ENCODE results near the gene SYK.

SYK gene

GRCh38 chr9:90842996-90843395, 41.4 kb downstream of the SYK start:
- DNase-seq = no peak
- H2AFZ ChIP-seq (ENCODE audit: low read depth, low read length) = no peak overlapping the region
- no peak overlapping the region for H3K9ac ChIP-seq (ENCODE audit: low read length)
- H2BK5ac ChIP-seq (ENCODE audit: low read depth, low read length, poor library complexity, severe bottlenecking) = no peak overlapping the region
- no peak overlapping the region for H3K23ac ChIP-seq (ENCODE audit: low read length in 2 of 2)
- no peaks in the 10 kb centered on the region for H3K9me3 ChIP-seq (ENCODE audit: control insufficient read depth, low read length)
- no peak overlapping the region for H2BK120ac ChIP-seq (ENCODE audit: low read depth, low read length)
- 90% methylated on average over 14 of the region's 14 CpGs for WGBS
- no peak overlapping the region for H2BK12ac ChIP-seq (ENCODE audit: low read length in 2 of 2)
- H4K8ac ChIP-seq (ENCODE audit: low read length) = no peak overlapping the region
- no peak overlapping the region for H4K91ac ChIP-seq (ENCODE audit: low read length)
- H3K14ac ChIP-seq (ENCODE audit: low read length in 2 of 2) = no peak overlapping the region
- H3K4ac ChIP-seq (ENCODE audit: low read depth in 1 of 2, low read length in 2 of 2) = no peak overlapping the region
- no peak overlapping the region for H2AK5ac ChIP-seq (ENCODE audit: low read length, severe bottlenecking)
- H3K4me2 ChIP-seq (ENCODE audit: low read length, poor library complexity, severe bottlenecking) = no peak overlapping the region
- H3K4me1 ChIP-seq (ENCODE audit: control insufficient read depth, insufficient read depth, low read depth, low read length) = peaks cover 2% of the 10 kb centered on the region
- no peak overlapping the region for H3K27ac ChIP-seq (ENCODE audit: low read length, poor library complexity, severe bottlenecking)
- no peak overlapping the region for H3K4me3 ChIP-seq (ENCODE audit: insufficient read depth in 1 of 2, low read depth in 1 of 2, low read length in 2 of 2)
- H3K36me3 ChIP-seq (ENCODE audit: control insufficient read depth in 1 of 2, insufficient read depth in 2 of 2, low read depth in 1 of 2, low read length in 2 of 2) = peaks cover 0 to 27% of the 10 kb centered on the region in 2 experiments
- no peak overlapping the region for H3K18ac ChIP-seq (ENCODE audit: low read depth in 1 of 2, low read length in 2 of 2)
- H3K27me3 ChIP-seq (ENCODE audit: control insufficient read depth in 1 of 2, insufficient read depth in 1 of 2, low read length in 2 of 2) = peaks cover 0 to 15% of the 10 kb centered on the region in 2 experiments
- no peaks in the 10 kb centered on the region for H3K79me1 ChIP-seq (replicated peaks; ENCODE audit: low read length, poor library complexity, severe bottlenecking)
- no peak overlapping the region for H2BK15ac ChIP-seq (ENCODE audit: low read depth, poor library complexity, severe bottlenecking)

- no peak overlapping the region for H2AK5ac ChIP-seq (ENCODE audit: low read length, severe bottlenecking)
- H3K79me1 ChIP-seq (replicated peaks; ENCODE audit: low read length, poor library complexity, severe bottlenecking) = no peaks in the 10 kb centered on the region
- no peak overlapping the region for H3K4me2 ChIP-seq (ENCODE audit: low read length, poor library complexity, severe bottlenecking)
- H2BK5ac ChIP-seq (ENCODE audit: low read depth, low read length, poor library complexity, severe bottlenecking) = no peak overlapping the region
- H3K23ac ChIP-seq (ENCODE audit: low read length in 2 of 2) = no peak overlapping the region
- H2BK120ac ChIP-seq (ENCODE audit: low read depth, low read length) = no peak overlapping the region
- H3K27ac ChIP-seq (ENCODE audit: low read length, poor library complexity, severe bottlenecking) = no peak overlapping the region
- H3K18ac ChIP-seq (ENCODE audit: low read depth in 1 of 2, low read length in 2 of 2) = no peak overlapping the region
- H2AFZ ChIP-seq (ENCODE audit: low read depth, low read length) = no peak overlapping the region
- DNase-seq = no peak
- H3K14ac ChIP-seq (ENCODE audit: low read length in 2 of 2) = no peak overlapping the region
- no peak overlapping the region for H4K8ac ChIP-seq (ENCODE audit: low read length)
- no peak overlapping the region for H3K4ac ChIP-seq (ENCODE audit: low read depth in 1 of 2, low read length in 2 of 2)
- 92% methylated on average over 5 of the region's 6 CpGs for WGBS
- H3K9ac ChIP-seq (ENCODE audit: low read length) = no peak overlapping the region
- no peak overlapping the region for H2BK12ac ChIP-seq (ENCODE audit: low read length in 2 of 2)
- H3K36me3 ChIP-seq (ENCODE audit: control insufficient read depth in 1 of 2, insufficient read depth in 2 of 2, low read depth in 1 of 2, low read length in 2 of 2) = peaks cover 0 to 31% of the 10 kb centered on the region in 2 experiments
- no peaks in the 10 kb centered on the region for H3K9me3 ChIP-seq (ENCODE audit: control insufficient read depth, low read length)
- peaks cover 2% of the 10 kb centered on the region for H3K4me1 ChIP-seq (ENCODE audit: control insufficient read depth, insufficient read depth, low read depth, low read length)
- no peak overlapping the region for H3K4me3 ChIP-seq (ENCODE audit: insufficient read depth in 1 of 2, low read depth in 1 of 2, low read length in 2 of 2)
- no peak overlapping the region for H2BK15ac ChIP-seq (ENCODE audit: low read depth, poor library complexity, severe bottlenecking)
- no peak overlapping the region for H4K91ac ChIP-seq (ENCODE audit: low read length)
- H3K27me3 ChIP-seq (ENCODE audit: control insufficient read depth in 1 of 2, insufficient read depth in 1 of 2, low read length in 2 of 2) = peaks cover 0 to 19% of the 10 kb centered on the region in 2 experiments
Measured at GRCh38 chr9:90843525-90843924, 41.9 kb downstream of the SYK start.

GRCh38 chr9:90844326-90844725, 42.7 kb downstream of the SYK start:
- no peak overlapping the region for H3K4me2 ChIP-seq (ENCODE audit: low read length, poor library complexity, severe bottlenecking)
- no peak overlapping the region for H2BK15ac ChIP-seq (ENCODE audit: low read depth, poor library complexity, severe bottlenecking)
- no peak overlapping the region for H3K4me3 ChIP-seq (ENCODE audit: insufficient read depth in 1 of 2, low read depth in 1 of 2, low read length in 2 of 2)
- no peaks in the 10 kb centered on the region for H3K79me1 ChIP-seq (replicated peaks; ENCODE audit: low read length, poor library complexity, severe bottlenecking)
- DNase-seq = no peak
- no peak overlapping the region for H3K27ac ChIP-seq (ENCODE audit: low read length, poor library complexity, severe bottlenecking)
- H4K8ac ChIP-seq (ENCODE audit: low read length) = no peak overlapping the region
- no peak overlapping the region for H2BK5ac ChIP-seq (ENCODE audit: low read depth, low read length, poor library complexity, severe bottlenecking)
- no peak overlapping the region for H3K14ac ChIP-seq (ENCODE audit: low read length in 2 of 2)
- no peak overlapping the region for H2BK12ac ChIP-seq (ENCODE audit: low read length in 2 of 2)
- H3K18ac ChIP-seq (ENCODE audit: low read depth in 1 of 2, low read length in 2 of 2) = no peak overlapping the region
- H2AFZ ChIP-seq (ENCODE audit: low read depth, low read length) = no peak overlapping the region
- no peaks in the 10 kb centered on the region for H3K9me3 ChIP-seq (ENCODE audit: control insufficient read depth, low read length)
- peaks cover 0 to 19% of the 10 kb centered on the region in 2 experiments for H3K27me3 ChIP-seq (ENCODE audit: control insufficient read depth in 1 of 2, insufficient read depth in 1 of 2, low read length in 2 of 2)
- no peak overlapping the region for H2AK5ac ChIP-seq (ENCODE audit: low read length, severe bottlenecking)
- no peak overlapping the region for H4K91ac ChIP-seq (ENCODE audit: low read length)
- H3K9ac ChIP-seq (ENCODE audit: low read length) = no peak overlapping the region
- H2BK120ac ChIP-seq (ENCODE audit: low read depth, low read length) = no peak overlapping the region
- H3K23ac ChIP-seq (ENCODE audit: low read length in 2 of 2) = no peak overlapping the region
- H3K4me1 ChIP-seq (ENCODE audit: control insufficient read depth, insufficient read depth, low read depth, low read length) = peaks cover 2% of the 10 kb centered on the region
- H3K4ac ChIP-seq (ENCODE audit: low read depth in 1 of 2, low read length in 2 of 2) = no peak overlapping the region
- H3K36me3 ChIP-seq (ENCODE audit: control insufficient read depth in 1 of 2, insufficient read depth in 2 of 2, low read depth in 1 of 2, low read length in 2 of 2) = peaks cover 0 to 35% of the 10 kb centered on the region in 2 experiments

- no peak for DNase-seq
- no peak overlapping the region for H3K9ac ChIP-seq (ENCODE audit: low read length)
- H2BK12ac ChIP-seq (ENCODE audit: low read length in 2 of 2) = no peak overlapping the region
- peaks cover 0 to 36% of the 10 kb centered on the region in 2 experiments for H3K36me3 ChIP-seq (ENCODE audit: control insufficient read depth in 1 of 2, insufficient read depth in 2 of 2, low read depth in 1 of 2, low read length in 2 of 2)
- H3K4ac ChIP-seq (ENCODE audit: low read depth in 1 of 2, low read length in 2 of 2) = no peak overlapping the region
- H3K23ac ChIP-seq (ENCODE audit: low read length in 2 of 2) = no peak overlapping the region
- H2BK15ac ChIP-seq (ENCODE audit: low read depth, poor library complexity, severe bottlenecking) = no peak overlapping the region
- H3K27me3 ChIP-seq (ENCODE audit: control insufficient read depth in 1 of 2, insufficient read depth in 1 of 2, low read length in 2 of 2) = peaks cover 0 to 16% of the 10 kb centered on the region in 2 experiments
- H4K91ac ChIP-seq (ENCODE audit: low read length) = no peak overlapping the region
- no peak overlapping the region for H3K4me3 ChIP-seq (ENCODE audit: insufficient read depth in 1 of 2, low read depth in 1 of 2, low read length in 2 of 2)
- H2AK5ac ChIP-seq (ENCODE audit: low read length, severe bottlenecking) = no peak overlapping the region
- no peak overlapping the region for H2BK120ac ChIP-seq (ENCODE audit: low read depth, low read length)
- no peak overlapping the region for H3K18ac ChIP-seq (ENCODE audit: low read depth in 1 of 2, low read length in 2 of 2)
- no peaks in the 10 kb centered on the region for H3K9me3 ChIP-seq (ENCODE audit: control insufficient read depth, low read length)
- H3K4me2 ChIP-seq (ENCODE audit: low read length, poor library complexity, severe bottlenecking) = no peak overlapping the region
- no peak overlapping the region for H4K8ac ChIP-seq (ENCODE audit: low read length)
- no peaks in the 10 kb centered on the region for H3K4me1 ChIP-seq (ENCODE audit: control insufficient read depth, insufficient read depth, low read depth, low read length)
- WGBS = 96% methylated on average over 6 of the region's 6 CpGs
- no peak overlapping the region for H2BK5ac ChIP-seq (ENCODE audit: low read depth, low read length, poor library complexity, severe bottlenecking)
- no peak overlapping the region for H2AFZ ChIP-seq (ENCODE audit: low read depth, low read length)
- H3K79me1 ChIP-seq (replicated peaks; ENCODE audit: low read length, poor library complexity, severe bottlenecking) = no peaks in the 10 kb centered on the region
- H3K14ac ChIP-seq (ENCODE audit: low read length in 2 of 2) = no peak overlapping the region
- H3K27ac ChIP-seq (ENCODE audit: low read length, poor library complexity, severe bottlenecking) = no peak overlapping the region
Measured at GRCh38 chr9:90846770-90847419, 45.3 kb downstream of the SYK start.

All from mesenchymal stem cell (in vitro differentiated cells and primary cell).